ENCODE measurements around the gene MAGED2. TPM values are rescaled to one million over a fixed set of nuclear protein-coding genes. Genes with fewer than 3 reads are reported as not detected.
A peak's percentile ranks its signal among the peaks of the same experiment; 100 is the strongest.
"Not testable (repeated sequence)": the region's sequence is repeated elsewhere in the genome, so short reads cannot be mapped to it uniquely, and the experiment has no call there.

Gene MAGED2
- 86.7 TPM for polyA plus RNA-seq (2012; ENCODE audit: insufficient read depth, insufficient read length, low read depth)

- H3K4me3 ChIP-seq (ENCODE audit: low read depth, low read length): peak within 1 kb of the TSS; percentile 78
- DNase-seq: peak; percentile 30
These were observed at the start of gene MAGED2 for GRCh38 chrX:54807524-54808108. Gene MAGED2, plus strand, starts transcription at chrX:54807745. Its CDS starts 1,587 bp downstream, at chrX:54809332.

GRCh38 chrX:54758114-54759055, 49.2 kb upstream of the MAGED2 start:
- DNase-seq: no peak
- no peaks in the 10 kb centered on the region for H3K4me1 ChIP-seq
- no peaks in the 10 kb centered on the region for H3K9me3 ChIP-seq
- TF ChIP-seq CTCF (IDR thresholded peaks at IDR 0.05; ENCODE audit: low read depth, low read length): peak; percentile 10
- H3K4me3 ChIP-seq (ENCODE audit: low read depth, low read length): no peak overlapping the region
- H3K36me3 ChIP-seq: no peaks in the 10 kb centered on the region
- no peaks in the 10 kb centered on the region for H3K27me3 ChIP-seq

More at GRCh38 chrX:54807524-54808108, at the start of gene MAGED2:
- H3K4me1 ChIP-seq: no peaks in the 10 kb centered on the region
- TF ChIP-seq CTCF (IDR thresholded peaks at IDR 0.05; ENCODE audit: low read depth, low read length): no peak
- H3K36me3 ChIP-seq: peaks cover 10% of the 10 kb centered on the region; the same call in 1 of the 2 replicates
- no peaks in the 10 kb centered on the region for H3K27me3 ChIP-seq
- no peaks in the 10 kb centered on the region for H3K9me3 ChIP-seq

- H3K36me3 ChIP-seq; H3K4me3 ChIP-seq (ENCODE audit: low read depth, low read length); H3K9me3 ChIP-seq; H3K27me3 ChIP-seq: not testable (repeated sequence)
- peak; percentile 78 for DNase-seq
- H3K4me1 ChIP-seq: peaks cover 16% of the 10 kb centered on the region
These were observed 33.0 kb upstream of the MAGED2 start for GRCh38 chrX:54774391-54775094.

GRCh38 chrX:54776061-54776460, 31.5 kb upstream of the MAGED2 start:
- no peak for TF ChIP-seq CTCF (IDR thresholded peaks at IDR 0.05; ENCODE audit: low read depth, low read length)
- H3K36me3 ChIP-seq: no peaks in the 10 kb centered on the region
- H3K9me3 ChIP-seq: no peaks in the 10 kb centered on the region
- peaks cover 16% of the 10 kb centered on the region for H3K4me1 ChIP-seq
- no peaks in the 10 kb centered on the region for H3K27me3 ChIP-seq
- no peak overlapping the region for H3K4me3 ChIP-seq (ENCODE audit: low read depth, low read length)
- no peak for DNase-seq

GRCh38 chrX:54776987-54777672, 30.4 kb upstream of the MAGED2 start:
- Histone ChIP-seq H3K4me3 (ENCODE audit: low read depth, low read length) (no peak overlapping the region), H3K9me3 (no peaks in the 10 kb centered on the region), H3K27me3 (no peaks in the 10 kb centered on the region), H3K4me1 (peaks cover 16% of the 10 kb centered on the region), H3K36me3 (no peaks in the 10 kb centered on the region)
- TF ChIP-seq CTCF (IDR thresholded peaks at IDR 0.05; ENCODE audit: low read depth, low read length): no peak
- DNase-seq: no peak

- H3K27me3 ChIP-seq: no peaks in the 10 kb centered on the region
- TF ChIP-seq CTCF (IDR thresholded peaks at IDR 0.05; ENCODE audit: low read depth, low read length): peak; percentile 43
- H3K36me3 ChIP-seq: no peaks in the 10 kb centered on the region
- H3K9me3 ChIP-seq: no peaks in the 10 kb centered on the region
- peak; percentile 44 for DNase-seq
- H3K4me1 ChIP-seq: no peaks in the 10 kb centered on the region
- H3K4me3 ChIP-seq (ENCODE audit: low read depth, low read length): no peak overlapping the region
These were observed 21.6 kb upstream of the MAGED2 start for GRCh38 chrX:54785901-54786300.
